Neuron (in vitro differentiated cells): ENCODE data around the gene SNX15.

Experiments used
- H2AFZ ChIP-seq: one replicate; pipeline ENCODE4 v1.6.1; 2013; ENCODE audit warnings: low read depth, mild to moderate bottlenecking, inconsistent platforms, low read length, moderate library complexity
- H3K27me3 ChIP-seq: one replicate; pipeline ENCODE4 v1.6.1; 2013; ENCODE audit warnings: low read length; ENCODE audit not compliant: insufficient read depth
- H3K36me3 ChIP-seq: one replicate; pipeline ENCODE4 v1.6.1; 2013; ENCODE audit warnings: low read length; ENCODE audit not compliant: insufficient read depth
- H3K4me1 ChIP-seq: one replicate; pipeline ENCODE4 v1.6.1; 2013; ENCODE audit warnings: low read length; ENCODE audit not compliant: insufficient read depth
- H3K4me3 ChIP-seq: 2 replicates; pipeline ENCODE4 v1.5.1; 2013; ENCODE audit warnings: mild to moderate bottlenecking, low read length, moderate library complexity
- H3K9me3 ChIP-seq: one replicate; pipeline ENCODE4 v1.6.1; 2013; ENCODE audit warnings: low read length

SNX15 gene

DNA sequence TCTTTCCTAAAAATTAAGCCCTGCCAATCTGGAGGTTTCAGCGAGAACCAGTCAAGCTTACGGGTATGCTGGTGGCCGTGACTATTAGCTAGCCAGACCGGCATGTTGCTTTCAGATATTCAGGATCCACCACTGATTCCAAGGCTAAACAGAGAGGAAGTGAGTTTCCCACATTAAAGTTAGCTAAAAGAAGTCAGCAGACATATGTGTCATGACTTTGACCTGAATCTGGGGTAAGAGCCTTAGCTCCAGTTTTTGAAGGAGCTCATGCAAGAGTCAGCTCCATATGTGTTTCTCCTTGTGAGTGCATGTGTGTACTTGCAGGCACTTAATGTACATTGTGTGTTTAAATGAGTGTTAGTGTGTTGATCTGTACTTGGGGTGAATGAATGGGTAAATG is 58.2 kb downstream of the SNX15 start:
- H3K36me3 ChIP-seq, result peaks cover 61% of the 10 kb centered on the region
- no peaks in the 10 kb centered on the region for H3K9me3 ChIP-seq
- H3K4me1 ChIP-seq, result peaks cover 19% of the 10 kb centered on the region
- H3K27me3 ChIP-seq, result no peaks in the 10 kb centered on the region
- no peak overlapping the region for H3K4me3 ChIP-seq
- no peak overlapping the region for H2AFZ ChIP-seq

DNA sequence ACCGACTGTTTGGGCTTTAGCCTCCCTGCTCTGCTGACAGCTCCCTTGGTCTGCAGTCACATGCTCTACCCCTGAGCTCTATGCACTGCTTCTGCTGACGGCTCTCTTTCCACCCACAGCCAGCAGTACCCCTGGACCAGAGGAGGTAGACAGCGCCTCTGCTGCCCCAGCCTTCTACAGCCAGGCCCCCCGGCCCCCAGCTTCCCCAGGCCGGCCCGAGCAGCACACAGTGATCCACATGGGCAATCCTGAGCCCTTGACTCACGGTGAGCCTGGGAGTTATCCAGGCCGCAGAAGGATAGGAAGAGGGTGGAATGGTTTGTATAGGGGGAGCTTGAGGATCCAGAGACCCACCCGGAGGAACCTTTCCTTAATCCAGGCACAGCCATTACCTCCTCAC is 59.6 kb downstream of the SNX15 start:
- Histone ChIP-seq H3K36me3 (peaks cover 51% of the 10 kb centered on the region), H3K4me3 (no peak overlapping the region), H3K27me3 (no peaks in the 10 kb centered on the region), H3K9me3 (no peaks in the 10 kb centered on the region), H2AFZ (no peak overlapping the region), H3K4me1 (peaks cover 19% of the 10 kb centered on the region)

GRCh38 chr11:65087216-65087615 is 60.0 kb downstream of the SNX15 start:
- H3K4me1 ChIP-seq, result peaks cover 19% of the 10 kb centered on the region
- no peaks in the 10 kb centered on the region for H3K9me3 ChIP-seq
- H3K36me3 ChIP-seq, result peaks cover 47% of the 10 kb centered on the region
- no peaks in the 10 kb centered on the region for H3K27me3 ChIP-seq
- no peak overlapping the region for H3K4me3 ChIP-seq
- no peak overlapping the region for H2AFZ ChIP-seq

- Histone ChIP-seq H3K27me3 (no peaks in the 10 kb centered on the region), H3K9me3 (no peaks in the 10 kb centered on the region), H3K36me3 (peaks cover 47% of the 10 kb centered on the region), H3K4me1 (peaks cover 15% of the 10 kb centered on the region), H3K4me3 (no peak overlapping the region), H2AFZ (no peak overlapping the region)
Observed at GRCh38 chr11:65087827-65088226, 60.6 kb downstream of the SNX15 start.

- no peaks in the 10 kb centered on the region for H3K27me3 ChIP-seq
- H3K4me1 ChIP-seq, result peaks cover 6% of the 10 kb centered on the region
- H2AFZ ChIP-seq, result no peak overlapping the region
- no peak overlapping the region for H3K4me3 ChIP-seq
- H3K9me3 ChIP-seq, result no peaks in the 10 kb centered on the region
- peaks cover 47% of the 10 kb centered on the region for H3K36me3 ChIP-seq
Observed at GRCh38 chr11:65089621-65090020, 62.4 kb downstream of the SNX15 start.
